Subcutaneous adipose tissue (tissue), 4 donors: ENCODE data around the gene SHQ1. TPM values are rescaled to one million over a fixed set of nuclear protein-coding genes. Genes with fewer than 3 reads are reported as not detected.

Experiments used
- CTCF ChIP-seq: fragments of 450-650 bp; IDR thresholded peaks from one replicate; pipeline ENCODE4 v1.5.1; 2016; ENCODE audit warnings: low read depth, mild to moderate bottlenecking, control low read depth, antibody characterized with exemption, moderate library complexity
- total RNA-seq, 4 donors: library from RNA; depleted of rRNA; stranded (reverse); fragments of >200 nt; gene quantifications; one replicate each; pipeline ENCODE4 v1.1.0, GENCODE V29; 2016

SHQ1 gene
- total RNA-seq, 4 donors from 2014 or later: 7.9 to 15.5 (median 9.8) TPM

- no peak for TF ChIP-seq CTCF
Observed at GRCh38 chr3:72872183-72872582, 23.9 kb upstream of the SHQ1 start.

- TF ChIP-seq CTCF: no peak
Observed at GRCh38 chr3:72862314-72863090, 14.3 kb upstream of the SHQ1 start.

GRCh38 chr3:72860846-72861245 is 12.6 kb upstream of the SHQ1 start:
- no peak for TF ChIP-seq CTCF

- TF ChIP-seq CTCF: no peak
Observed at GRCh38 chr3:72860053-72860452, 11.8 kb upstream of the SHQ1 start.

- no peak for TF ChIP-seq CTCF
Observed at GRCh38 chr3:72855001-72855400, 6.8 kb upstream of the SHQ1 start.

GRCh38 chr3:72848703-72849081 is 447 bp upstream of the SHQ1 start:
- no peak for TF ChIP-seq CTCF

GRCh38 chr3:72847282-72847681 is 963 bp downstream of the SHQ1 start:
- no peak for TF ChIP-seq CTCF
